Astrocyte (in vitro differentiated cells and primary cell): Measurements from ENCODE around the gene NCAPD3.

Source experiments
- EZH2 ChIP-seq: IDR thresholded peaks from 2 replicates; pipeline ENCODE4 v1.6.1; 2012; ENCODE audit warnings: mild to moderate bottlenecking, low read length, inconsistent platforms; ENCODE audit not compliant: insufficient read depth
- TF ChIP-seq, protein P1 (sequence below): IDR thresholded peaks from 2 replicates; pipeline ENCODE4 v1.5.1; 2011; ENCODE audit warnings: low read depth, mild to moderate bottlenecking, inconsistent platforms, low read length, moderate library complexity; ENCODE audit not compliant: insufficient read depth

DNA sequence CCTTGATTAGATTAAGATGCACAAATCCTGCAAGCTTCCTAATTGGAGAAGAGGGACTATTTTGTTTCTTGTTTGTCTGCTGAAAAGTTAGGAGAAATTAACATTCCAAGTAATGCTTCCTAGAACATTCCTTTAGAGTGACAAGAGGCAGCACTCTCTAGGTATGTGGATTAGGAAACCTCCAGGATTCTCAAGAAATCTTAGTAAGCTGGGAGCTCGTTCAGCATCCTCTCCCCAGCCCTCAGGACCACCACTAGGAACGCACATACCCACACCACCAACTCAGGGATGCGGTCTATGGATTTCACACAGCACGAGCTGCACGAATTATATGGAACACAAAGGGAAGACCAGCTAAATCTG, 52.9 kb downstream of the NCAPD3 start:
- TF ChIP-seq, protein P1, sequence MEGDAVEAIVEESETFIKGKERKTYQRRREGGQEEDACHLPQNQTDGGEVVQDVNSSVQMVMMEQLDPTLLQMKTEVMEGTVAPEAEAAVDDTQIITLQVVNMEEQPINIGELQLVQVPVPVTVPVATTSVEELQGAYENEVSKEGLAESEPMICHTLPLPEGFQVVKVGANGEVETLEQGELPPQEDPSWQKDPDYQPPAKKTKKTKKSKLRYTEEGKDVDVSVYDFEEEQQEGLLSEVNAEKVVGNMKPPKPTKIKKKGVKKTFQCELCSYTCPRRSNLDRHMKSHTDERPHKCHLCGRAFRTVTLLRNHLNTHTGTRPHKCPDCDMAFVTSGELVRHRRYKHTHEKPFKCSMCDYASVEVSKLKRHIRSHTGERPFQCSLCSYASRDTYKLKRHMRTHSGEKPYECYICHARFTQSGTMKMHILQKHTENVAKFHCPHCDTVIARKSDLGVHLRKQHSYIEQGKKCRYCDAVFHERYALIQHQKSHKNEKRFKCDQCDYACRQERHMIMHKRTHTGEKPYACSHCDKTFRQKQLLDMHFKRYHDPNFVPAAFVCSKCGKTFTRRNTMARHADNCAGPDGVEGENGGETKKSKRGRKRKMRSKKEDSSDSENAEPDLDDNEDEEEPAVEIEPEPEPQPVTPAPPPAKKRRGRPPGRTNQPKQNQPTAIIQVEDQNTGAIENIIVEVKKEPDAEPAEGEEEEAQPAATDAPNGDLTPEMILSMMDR: no peak
- TF ChIP-seq EZH2: no peak
